ENCODE data around the gene IDE.
A peak's percentile ranks its signal among the peaks of the same experiment; 100 is the strongest.
"Not testable (repeated sequence)": the region's sequence is repeated elsewhere in the genome, so short reads cannot be mapped to it uniquely, and the experiment has no call there.

The IDE gene

DNA sequence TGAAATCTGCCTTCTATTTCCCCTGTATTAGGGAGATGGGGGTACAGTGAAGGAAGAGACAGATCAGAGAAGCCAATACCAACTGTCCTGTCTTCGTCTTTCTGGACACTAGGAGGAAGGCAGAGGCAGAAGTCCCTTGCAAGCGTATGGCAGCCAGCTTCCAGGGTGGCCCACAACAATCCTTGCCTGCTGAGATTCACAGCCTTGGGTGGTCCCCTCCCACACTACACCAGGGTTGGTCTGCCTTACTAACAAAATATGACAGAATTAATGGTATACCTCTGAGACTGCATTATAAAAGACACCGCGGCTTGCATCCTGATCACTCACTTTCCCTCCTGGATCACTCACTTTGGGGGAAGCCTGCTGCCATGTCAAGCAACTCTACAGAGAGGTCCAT, 90.4 kb downstream of the IDE start:
- no peak for DNase-seq

DNA sequence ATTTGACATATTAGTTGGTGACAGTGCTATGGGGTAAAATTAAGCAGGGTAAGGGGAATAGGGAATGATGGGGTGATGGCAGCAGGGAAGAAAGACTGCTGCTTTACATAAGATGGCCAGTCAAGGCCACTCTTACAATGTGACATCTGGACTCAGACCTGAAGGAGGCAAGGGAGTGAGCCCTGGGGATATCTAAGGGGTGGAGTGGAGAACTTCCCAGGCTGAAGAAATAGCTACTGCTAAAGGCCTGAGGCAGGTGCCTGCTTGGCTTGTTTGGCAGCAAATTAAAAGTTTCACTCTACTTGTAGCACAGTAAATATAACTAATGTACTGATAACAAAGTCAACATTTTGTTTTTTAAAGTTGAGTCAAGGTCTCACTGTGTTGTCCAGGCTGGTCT, 93.5 kb downstream of the IDE start:
- no peak for DNase-seq

DNA sequence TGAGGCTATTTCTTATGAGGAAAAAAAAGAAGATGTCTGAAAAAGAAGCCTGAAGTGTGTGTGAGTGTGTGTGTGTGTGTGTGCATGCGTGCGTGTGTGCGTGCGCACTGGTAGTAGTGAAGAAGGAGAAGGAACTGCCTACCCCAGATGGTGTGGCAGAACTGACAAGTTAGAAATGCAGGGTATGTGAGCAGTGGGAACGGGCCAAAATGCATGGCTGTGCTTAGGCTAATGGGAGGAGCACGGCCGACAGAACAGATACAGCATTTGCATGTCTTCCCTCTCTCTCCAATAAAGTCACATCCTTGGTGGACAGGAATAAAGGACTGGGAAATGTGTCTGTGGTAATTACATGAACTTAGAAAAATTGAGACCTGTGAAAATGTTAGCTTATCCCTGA, 94.3 kb downstream of the IDE start:
- no peak for DNase-seq

DNA sequence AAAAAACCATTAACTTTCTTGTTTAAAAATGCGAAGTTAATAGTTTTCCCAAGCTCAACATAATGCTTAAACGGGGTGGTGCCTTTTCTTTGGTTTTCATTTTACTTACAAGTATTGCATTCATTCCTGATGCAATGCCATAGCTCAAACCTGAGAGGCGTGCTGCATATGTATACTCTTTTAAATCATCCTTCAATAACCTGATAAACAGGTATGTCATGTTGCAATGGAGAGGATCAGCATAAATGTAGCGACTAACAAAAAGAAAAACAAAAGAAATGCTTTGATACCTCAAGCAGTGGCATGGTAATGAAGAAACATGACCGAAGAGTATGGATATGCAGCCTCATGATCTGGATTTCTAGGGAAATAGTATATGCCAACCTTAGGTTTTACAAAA, 95.4 kb downstream of the IDE start:
- no peak for DNase-seq

- DNase-seq = no peak
Measured at GRCh38 chr10:92475357-92475868, 98.5 kb downstream of the IDE start.

DNA sequence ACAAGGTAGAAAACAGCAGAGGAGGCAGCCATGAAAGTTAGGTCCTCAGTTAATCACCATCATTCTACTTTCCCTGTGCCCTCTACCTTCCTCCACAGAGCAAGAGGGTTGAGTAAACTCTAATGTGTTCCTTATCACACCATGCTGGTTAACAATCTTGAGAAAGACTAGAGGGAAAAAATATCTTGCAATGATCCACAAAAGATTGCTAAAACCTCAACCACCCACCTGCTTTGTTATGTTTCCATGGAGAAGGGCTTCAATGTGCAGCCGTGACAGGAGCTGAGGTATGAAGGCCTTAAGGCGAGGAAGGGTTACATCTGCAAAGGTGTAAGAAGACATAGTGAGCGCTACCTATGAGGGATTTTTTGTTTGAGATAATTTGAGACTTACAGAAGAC, 103.9 kb downstream of the IDE start:
- DNase-seq = no peak

GRCh38 chr10:92464364-92464763, 109.5 kb downstream of the IDE start:
- DNase-seq = no peak

GRCh38 chr10:92463582-92463981, 110.3 kb downstream of the IDE start:
- no peak for DNase-seq

DNA sequence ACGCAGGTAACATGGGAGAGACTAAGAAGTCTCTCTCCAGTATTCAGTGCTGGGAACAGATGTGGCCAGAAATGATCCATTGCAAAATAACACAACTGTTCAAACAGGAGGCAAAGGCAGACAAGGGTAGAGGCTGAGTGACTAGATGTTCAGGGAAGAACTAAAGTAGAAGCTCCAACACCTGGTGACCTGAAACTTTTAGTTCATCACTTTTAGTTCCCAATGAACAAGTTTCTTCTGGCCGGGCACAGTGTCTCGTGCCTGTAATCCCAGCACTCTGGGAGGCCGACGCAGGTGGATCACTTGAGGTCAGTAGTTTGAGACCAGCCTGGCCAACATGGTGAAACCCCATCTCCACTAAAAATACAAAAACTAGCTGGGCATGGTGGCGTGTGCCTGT, 118.9 kb downstream of the IDE start:
- not testable (repeated sequence) for DNase-seq

- DNase-seq = no peak
Measured at GRCh38 chr10:92452313-92452712, 121.6 kb downstream of the IDE start.

- no peak for DNase-seq
Measured at GRCh38 chr10:92451431-92451830, 122.5 kb downstream of the IDE start.

DNA sequence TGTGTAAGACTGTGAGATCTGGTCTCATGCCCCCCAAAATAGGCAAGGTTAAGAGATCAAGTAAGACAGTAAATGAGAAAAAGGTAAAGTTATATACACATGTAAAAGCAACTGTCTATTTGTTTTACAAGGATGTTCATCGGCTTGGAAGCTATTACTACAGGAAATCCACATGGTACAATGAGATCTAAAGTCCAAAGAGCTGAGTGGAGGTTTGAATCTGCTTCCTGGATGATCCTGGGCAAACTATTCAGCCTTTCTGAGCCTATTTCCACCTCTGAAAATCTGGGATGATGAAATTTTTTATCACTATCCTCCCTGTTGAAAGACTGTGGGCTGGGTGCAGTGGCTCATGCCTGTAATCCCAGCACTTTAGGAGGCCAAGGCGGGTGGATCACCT, 123.0 kb downstream of the IDE start:
- DNase-seq = no peak

DNA sequence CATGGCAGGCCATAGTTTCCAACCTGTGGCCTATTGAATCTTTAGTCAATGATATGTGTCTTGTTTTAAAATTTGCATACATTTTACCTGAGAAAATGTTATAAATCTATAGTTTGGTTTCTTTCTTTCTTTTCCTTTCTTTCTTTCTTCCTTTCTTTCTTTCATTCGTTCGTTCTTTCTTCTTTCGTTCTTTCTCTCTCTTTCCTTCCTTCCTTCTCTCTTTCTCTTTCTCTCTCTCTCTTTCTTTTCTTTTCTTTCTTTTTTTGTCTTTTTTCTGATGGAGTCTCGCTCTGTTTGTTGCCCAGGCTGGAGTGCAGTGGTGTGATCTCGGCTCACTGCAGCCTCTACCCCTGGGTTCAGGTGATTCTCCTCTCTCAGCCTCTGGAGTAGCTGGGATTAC, 133.3 kb downstream of the IDE start:
- DNase-seq = no peak

DNA sequence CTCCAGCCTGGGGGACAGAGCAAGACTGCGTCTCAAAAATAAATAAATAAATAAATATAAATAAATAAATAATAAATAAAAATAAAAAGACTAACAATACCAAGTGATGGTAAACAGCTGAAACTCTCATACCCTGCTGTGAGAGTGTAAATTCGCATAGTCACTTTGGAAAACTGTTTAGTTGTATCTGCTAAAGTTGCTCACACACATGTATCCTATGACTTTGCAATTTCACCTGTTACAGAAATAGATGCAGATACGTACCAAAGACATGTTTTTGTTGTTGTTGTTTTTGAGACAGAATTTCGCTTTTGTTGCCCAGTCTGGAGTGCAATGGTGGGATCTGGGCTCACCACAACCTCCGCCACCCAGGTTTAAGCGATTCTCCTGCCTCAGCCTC, 135.7 kb downstream of the IDE start:
- DNase-seq = no peak

GRCh38 chr10:92436611-92437010, 137.3 kb downstream of the IDE start:
- DNase-seq = no peak

GRCh38 chr10:92436065-92436464, 137.8 kb downstream of the IDE start:
- DNase-seq = not testable (repeated sequence)

- no peak for DNase-seq
Measured at GRCh38 chr10:92434385-92434784, 139.5 kb downstream of the IDE start.

GRCh38 chr10:92432596-92432995, 141.3 kb downstream of the IDE start:
- DNase-seq = no peak

GRCh38 chr10:92430103-92430502, 143.8 kb downstream of the IDE start:
- no peak for DNase-seq

- DNase-seq = no peak
Measured at GRCh38 chr10:92421550-92421949, 152.3 kb downstream of the IDE start.

GRCh38 chr10:92420546-92421275, 153.2 kb downstream of the IDE start:
- no peak for DNase-seq

DNA sequence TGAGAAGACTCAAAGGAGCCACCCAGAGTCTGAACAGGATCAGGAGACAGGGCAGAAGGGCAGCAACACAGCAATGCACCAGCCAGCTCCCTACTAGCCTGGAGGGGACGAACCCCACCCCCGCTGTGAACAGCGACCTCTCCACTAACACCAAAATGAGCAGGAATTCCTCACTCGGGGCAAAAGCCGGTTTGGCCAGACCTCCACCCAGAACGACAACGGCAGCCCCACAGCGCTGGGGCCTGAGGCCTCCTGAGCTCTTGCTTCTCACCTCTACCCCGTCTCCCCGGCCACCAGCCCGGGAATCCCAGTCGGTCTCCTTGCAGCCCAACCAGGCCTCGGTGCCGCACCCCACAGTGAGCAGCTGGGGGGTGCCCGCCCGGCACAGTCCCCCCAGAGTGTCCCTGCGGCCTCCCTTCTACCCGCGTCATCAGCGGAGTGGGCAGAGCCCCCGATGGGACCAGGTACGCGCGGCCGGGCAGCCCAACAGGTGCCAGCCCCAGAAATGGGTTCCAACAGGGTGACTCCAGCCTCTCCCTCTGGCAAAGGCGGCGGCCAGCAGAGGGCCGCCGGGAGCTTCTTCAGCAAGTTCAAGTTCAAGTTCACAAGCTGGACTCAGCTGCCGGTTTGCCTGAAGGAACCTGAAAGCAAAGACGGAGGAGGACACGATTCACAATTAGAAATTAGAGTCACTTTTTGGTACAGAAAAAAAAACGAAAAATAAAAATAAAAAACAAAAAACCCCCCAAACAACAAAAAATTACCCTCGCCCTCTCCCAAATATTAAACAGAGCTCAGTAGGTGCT, 153.9 kb downstream of the IDE start:
- DNase-seq = peak in 1 of 2 donors; percentile 10

- no peak for DNase-seq
Measured at GRCh38 chr10:92418891-92419290, 155.0 kb downstream of the IDE start.

- no peak for DNase-seq
Measured at GRCh38 chr10:92418221-92418620, 155.7 kb downstream of the IDE start.
